ENCODE measurements around the gene NFATC1. TPM values are rescaled to one million over a fixed set of nuclear protein-coding genes. Genes with fewer than 3 reads are reported as not detected.
"Not testable (repeated sequence)": the region's sequence is repeated elsewhere in the genome, so short reads cannot be mapped to it uniquely, and the experiment has no call there.

Gene NFATC1
- total RNA-seq, 1 experiment from 2014 or later = 3.4 TPM

GRCh38 chr18:79498662-79499061 lies 102.9 kb downstream of the NFATC1 start:
- Histone ChIP-seq H3K4me3 (no peak overlapping the region), H3K27ac (no peak overlapping the region), H3K9me3 (replicated peaks) (peaks cover 7% of the 10 kb centered on the region), H3K36me3 (no peaks in the 10 kb centered on the region), H3K4me1 (replicated peaks) (peaks cover 24% of the 10 kb centered on the region), H3K27me3 (replicated peaks) (no peaks in the 10 kb centered on the region)
- peak in 1 of 2 experiments; percentile 13 for DNase-seq (ENCODE audit: low read depth in 1 of 2, low spot score in 2 of 2)

- H3K4me1 ChIP-seq (replicated peaks) = peaks cover 27% of the 10 kb centered on the region
- no peaks in the 10 kb centered on the region for H3K36me3 ChIP-seq
- no peak overlapping the region for H3K27ac ChIP-seq
- H3K9me3 ChIP-seq (replicated peaks) = peaks cover 7% of the 10 kb centered on the region
- DNase-seq (ENCODE audit: low read depth in 1 of 2, low spot score in 2 of 2) = no peak
- H3K4me3 ChIP-seq = no peak overlapping the region
- no peaks in the 10 kb centered on the region for H3K27me3 ChIP-seq (replicated peaks)
Observed at GRCh38 chr18:79501006-79501405, 105.3 kb downstream of the NFATC1 start.

- peak overlapping the region; percentile 26; the same call in 1 of the 2 replicates for H3K27ac ChIP-seq
- H3K9me3 ChIP-seq (replicated peaks) = peaks cover 7% of the 10 kb centered on the region
- DNase-seq (ENCODE audit: low read depth in 1 of 2, low spot score in 2 of 2) = peak; percentile 20 to 41
- H3K4me1 ChIP-seq (replicated peaks) = peaks cover 32% of the 10 kb centered on the region
- no peak overlapping the region for H3K4me3 ChIP-seq
- no peaks in the 10 kb centered on the region for H3K36me3 ChIP-seq
- H3K27me3 ChIP-seq (replicated peaks) = no peaks in the 10 kb centered on the region
Observed at GRCh38 chr18:79502782-79503181, 107.1 kb downstream of the NFATC1 start.

GRCh38 chr18:79503406-79503805 lies 107.7 kb downstream of the NFATC1 start:
- Histone ChIP-seq H3K9me3 (replicated peaks) (peaks cover 6% of the 10 kb centered on the region), H3K4me3 (no peak overlapping the region), H3K27ac (no peak overlapping the region), H3K4me1 (replicated peaks) (peaks cover 36% of the 10 kb centered on the region), H3K27me3 (replicated peaks) (no peaks in the 10 kb centered on the region), H3K36me3 (no peaks in the 10 kb centered on the region)
- DNase-seq (ENCODE audit: low read depth in 1 of 2, low spot score in 2 of 2) = peak in 1 of 2 experiments; percentile 33

GRCh38 chr18:79504034-79504433 lies 108.3 kb downstream of the NFATC1 start:
- no peaks in the 10 kb centered on the region for H3K27me3 ChIP-seq (replicated peaks)
- peak in 1 of 2 experiments; percentile 28 for DNase-seq (ENCODE audit: low read depth in 1 of 2, low spot score in 2 of 2)
- no peak overlapping the region for H3K4me3 ChIP-seq
- H3K4me1 ChIP-seq (replicated peaks) = peaks cover 38% of the 10 kb centered on the region
- H3K36me3 ChIP-seq = no peaks in the 10 kb centered on the region
- peaks cover under 1% of the 10 kb centered on the region for H3K9me3 ChIP-seq (replicated peaks)
- H3K27ac ChIP-seq = no peak overlapping the region

GRCh38 chr18:79504495-79504894 lies 108.8 kb downstream of the NFATC1 start:
- H3K4me1 ChIP-seq (replicated peaks) = peaks cover 38% of the 10 kb centered on the region
- not testable (repeated sequence) for H3K36me3 ChIP-seq; H3K27ac ChIP-seq; H3K27me3 ChIP-seq (replicated peaks); H3K9me3 ChIP-seq (replicated peaks); H3K4me3 ChIP-seq
- peak in 1 of 2 experiments; percentile 16 for DNase-seq (ENCODE audit: low read depth in 1 of 2, low spot score in 2 of 2)

GRCh38 chr18:79505465-79505864 lies 109.7 kb downstream of the NFATC1 start:
- not testable (repeated sequence) for H3K4me3 ChIP-seq; DNase-seq (ENCODE audit: low read depth in 1 of 2, low spot score in 2 of 2); H3K27me3 ChIP-seq (replicated peaks); H3K36me3 ChIP-seq; H3K27ac ChIP-seq; H3K9me3 ChIP-seq (replicated peaks)
- peaks cover 38% of the 10 kb centered on the region for H3K4me1 ChIP-seq (replicated peaks)

- peak overlapping the region; percentile 96 for H3K27ac ChIP-seq
- peak; percentile 80 to 93 for DNase-seq (ENCODE audit: low read depth in 1 of 2, low spot score in 2 of 2)
- H3K36me3 ChIP-seq = no peaks in the 10 kb centered on the region
Observed at GRCh38 chr18:79506191-79507075, 110.7 kb downstream of the NFATC1 start.

GRCh38 chr18:79507076-79507545 lies 111.4 kb downstream of the NFATC1 start:
- Histone ChIP-seq H3K27ac (peak overlapping the region; percentile 96), H3K36me3 (no peaks in the 10 kb centered on the region), H3K4me3 (peak overlapping the region; percentile 1; the same call in 1 of the 2 replicates), H3K4me1 (replicated peaks) (peaks cover 38% of the 10 kb centered on the region), H3K27me3 (replicated peaks) (no peaks in the 10 kb centered on the region), H3K9me3 (replicated peaks) (no peaks in the 10 kb centered on the region)
- DNase-seq (ENCODE audit: low read depth in 1 of 2, low spot score in 2 of 2) = peak in 1 of 2 experiments; percentile 73

More at GRCh38 chr18:79506191-79507075, 110.7 kb downstream of the NFATC1 start:
- Histone ChIP-seq H3K4me1 (replicated peaks) (peaks cover 38% of the 10 kb centered on the region), H3K27me3 (replicated peaks) (no peaks in the 10 kb centered on the region), H3K4me3 (no peak overlapping the region), H3K9me3 (replicated peaks) (no peaks in the 10 kb centered on the region)

- Histone ChIP-seq H3K27ac (peak overlapping the region; percentile 96), H3K9me3 (replicated peaks) (no peaks in the 10 kb centered on the region), H3K36me3 (no peaks in the 10 kb centered on the region), H3K4me1 (replicated peaks) (peaks cover 33% of the 10 kb centered on the region), H3K27me3 (replicated peaks) (no peaks in the 10 kb centered on the region), H3K4me3 (peak overlapping the region; percentile 1; the same call in 1 of the 2 replicates)
- DNase-seq (ENCODE audit: low read depth in 1 of 2, low spot score in 2 of 2) = peak; percentile 52 to 70
Observed at GRCh38 chr18:79507546-79508480, 112.1 kb downstream of the NFATC1 start.

GRCh38 chr18:79508565-79509535 lies 113.1 kb downstream of the NFATC1 start:
- Histone ChIP-seq H3K4me1 (replicated peaks) (peaks cover 28% of the 10 kb centered on the region), H3K9me3 (replicated peaks) (no peaks in the 10 kb centered on the region), H3K36me3 (no peaks in the 10 kb centered on the region), H3K27me3 (replicated peaks) (no peaks in the 10 kb centered on the region), H3K27ac (no peak overlapping the region; the same call in 1 of the 2 replicates), H3K4me3 (no peak overlapping the region)
- DNase-seq (ENCODE audit: low read depth in 1 of 2, low spot score in 2 of 2) = no peak

- H3K36me3 ChIP-seq = no peaks in the 10 kb centered on the region
- DNase-seq (ENCODE audit: low read depth in 1 of 2, low spot score in 2 of 2) = peak in 1 of 2 experiments; percentile 18
Observed at GRCh38 chr18:79509536-79509930, 113.8 kb downstream of the NFATC1 start.

More at GRCh38 chr18:79509536-79509930, 113.8 kb downstream of the NFATC1 start:
- peaks cover 28% of the 10 kb centered on the region for H3K4me1 ChIP-seq (replicated peaks)
- H3K9me3 ChIP-seq (replicated peaks) = no peaks in the 10 kb centered on the region
- H3K27ac ChIP-seq = no peak overlapping the region
- no peaks in the 10 kb centered on the region for H3K27me3 ChIP-seq (replicated peaks)
- no peak overlapping the region for H3K4me3 ChIP-seq
